ENCODE measurements around the gene GLIS1. TPM values are rescaled to one million over a fixed set of nuclear protein-coding genes. Genes with fewer than 3 reads are reported as not detected.
A peak's percentile ranks its signal among the peaks of the same experiment; 100 is the strongest.

The GLIS1 gene
- total RNA-seq, 1 donor from 2014 or later = 1.2 TPM

DNA sequence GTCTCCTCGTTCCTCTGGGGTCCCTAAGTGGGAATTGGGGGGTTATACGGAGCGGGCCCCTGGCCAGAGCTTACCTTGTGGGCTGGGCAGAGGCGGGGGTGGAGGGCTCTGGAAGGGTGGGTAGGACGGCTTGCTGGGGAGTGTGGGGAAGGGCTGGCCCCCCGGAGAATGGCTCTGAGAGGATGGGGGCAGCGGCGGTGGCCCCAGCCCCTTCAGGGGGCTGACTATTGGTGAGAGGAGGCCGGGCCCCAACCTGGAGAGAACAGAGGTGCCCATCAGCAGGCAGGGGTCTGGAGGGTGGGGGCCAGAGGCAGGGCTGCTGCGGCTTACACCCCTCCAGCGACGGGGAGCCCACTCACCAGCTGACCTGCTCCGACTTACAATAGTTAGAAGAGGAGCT lies 229.2 kb downstream of the GLIS1 start:
- TF ChIP-seq POLR2A (IDR thresholded peaks at IDR 0.05) (no peak), POLR2AphosphoS5 (IDR thresholded peaks at IDR 0.05; ENCODE audit: insufficient read depth in 1 of 2, low read depth in 1 of 2) (peak in 1 of 2 donors; percentile 18)
- TF ChIP-seq, protein P1, sequence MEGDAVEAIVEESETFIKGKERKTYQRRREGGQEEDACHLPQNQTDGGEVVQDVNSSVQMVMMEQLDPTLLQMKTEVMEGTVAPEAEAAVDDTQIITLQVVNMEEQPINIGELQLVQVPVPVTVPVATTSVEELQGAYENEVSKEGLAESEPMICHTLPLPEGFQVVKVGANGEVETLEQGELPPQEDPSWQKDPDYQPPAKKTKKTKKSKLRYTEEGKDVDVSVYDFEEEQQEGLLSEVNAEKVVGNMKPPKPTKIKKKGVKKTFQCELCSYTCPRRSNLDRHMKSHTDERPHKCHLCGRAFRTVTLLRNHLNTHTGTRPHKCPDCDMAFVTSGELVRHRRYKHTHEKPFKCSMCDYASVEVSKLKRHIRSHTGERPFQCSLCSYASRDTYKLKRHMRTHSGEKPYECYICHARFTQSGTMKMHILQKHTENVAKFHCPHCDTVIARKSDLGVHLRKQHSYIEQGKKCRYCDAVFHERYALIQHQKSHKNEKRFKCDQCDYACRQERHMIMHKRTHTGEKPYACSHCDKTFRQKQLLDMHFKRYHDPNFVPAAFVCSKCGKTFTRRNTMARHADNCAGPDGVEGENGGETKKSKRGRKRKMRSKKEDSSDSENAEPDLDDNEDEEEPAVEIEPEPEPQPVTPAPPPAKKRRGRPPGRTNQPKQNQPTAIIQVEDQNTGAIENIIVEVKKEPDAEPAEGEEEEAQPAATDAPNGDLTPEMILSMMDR (IDR thresholded peaks at IDR 0.05) = no peak
- Histone ChIP-seq H3K27me3 (no peaks in the 10 kb centered on the region), H3K36me3 (no peaks in the 10 kb centered on the region), H3K9me3 (no peaks in the 10 kb centered on the region), H3K27ac (peak overlapping the region; percentile 80), H3K4me3 (no peak overlapping the region), H3K4me1 (peaks cover 38% of the 10 kb centered on the region)
- intact Hi-C loops (cut with DNase I) = no loop called here
- DNase-seq (ENCODE audit: extremely low spot score in 2 of 2) = no peak

DNA sequence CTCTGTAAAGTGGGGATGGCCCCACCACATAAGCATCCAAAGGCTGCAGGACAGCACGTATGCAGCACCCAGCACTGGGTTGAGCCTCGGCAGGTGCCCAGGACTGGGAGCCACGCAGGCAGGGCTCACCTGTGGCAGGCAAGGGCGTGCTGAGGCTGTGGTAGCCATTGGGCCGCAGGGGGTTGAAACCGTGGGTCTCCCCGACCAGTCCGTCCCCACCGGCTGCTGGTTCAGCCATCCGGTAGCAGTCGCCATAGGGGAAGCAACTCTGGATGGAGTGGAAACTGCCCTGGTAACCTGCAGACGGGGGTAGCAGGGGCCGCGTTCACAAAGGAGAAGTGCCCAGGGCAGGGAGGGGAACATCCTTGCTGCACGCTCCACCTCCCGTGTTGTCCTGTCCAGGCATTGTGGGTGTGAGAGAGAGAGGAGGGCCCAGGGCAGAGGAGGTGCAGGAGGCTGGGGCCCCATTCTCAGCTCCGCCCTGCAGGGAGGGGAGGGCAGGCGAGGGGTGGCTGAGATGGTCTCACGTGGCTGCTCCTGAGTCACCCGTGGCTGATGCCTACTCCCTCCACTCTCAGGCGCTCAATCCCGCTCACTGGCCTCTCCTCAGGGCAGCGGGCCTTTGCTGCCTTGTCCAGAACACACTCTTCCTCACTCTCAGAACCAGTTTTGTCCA lies 229.8 kb downstream of the GLIS1 start:
- intact Hi-C loops (cut with DNase I) = no loop called here
- peaks cover 38% of the 10 kb centered on the region for H3K4me1 ChIP-seq
- TF ChIP-seq POLR2AphosphoS5 (IDR thresholded peaks at IDR 0.05; ENCODE audit: insufficient read depth in 1 of 2, low read depth in 1 of 2) = peak; percentile 39 to 72
- no peak for TF ChIP-seq POLR2A (IDR thresholded peaks at IDR 0.05)
- no peaks in the 10 kb centered on the region for H3K27me3 ChIP-seq
- DNase-seq (ENCODE audit: extremely low spot score in 2 of 2) = no peak
- peak overlapping the region; percentile 80 for H3K27ac ChIP-seq
- no peak overlapping the region for H3K4me3 ChIP-seq
- H3K36me3 ChIP-seq = no peaks in the 10 kb centered on the region
- H3K9me3 ChIP-seq = no peaks in the 10 kb centered on the region

DNA sequence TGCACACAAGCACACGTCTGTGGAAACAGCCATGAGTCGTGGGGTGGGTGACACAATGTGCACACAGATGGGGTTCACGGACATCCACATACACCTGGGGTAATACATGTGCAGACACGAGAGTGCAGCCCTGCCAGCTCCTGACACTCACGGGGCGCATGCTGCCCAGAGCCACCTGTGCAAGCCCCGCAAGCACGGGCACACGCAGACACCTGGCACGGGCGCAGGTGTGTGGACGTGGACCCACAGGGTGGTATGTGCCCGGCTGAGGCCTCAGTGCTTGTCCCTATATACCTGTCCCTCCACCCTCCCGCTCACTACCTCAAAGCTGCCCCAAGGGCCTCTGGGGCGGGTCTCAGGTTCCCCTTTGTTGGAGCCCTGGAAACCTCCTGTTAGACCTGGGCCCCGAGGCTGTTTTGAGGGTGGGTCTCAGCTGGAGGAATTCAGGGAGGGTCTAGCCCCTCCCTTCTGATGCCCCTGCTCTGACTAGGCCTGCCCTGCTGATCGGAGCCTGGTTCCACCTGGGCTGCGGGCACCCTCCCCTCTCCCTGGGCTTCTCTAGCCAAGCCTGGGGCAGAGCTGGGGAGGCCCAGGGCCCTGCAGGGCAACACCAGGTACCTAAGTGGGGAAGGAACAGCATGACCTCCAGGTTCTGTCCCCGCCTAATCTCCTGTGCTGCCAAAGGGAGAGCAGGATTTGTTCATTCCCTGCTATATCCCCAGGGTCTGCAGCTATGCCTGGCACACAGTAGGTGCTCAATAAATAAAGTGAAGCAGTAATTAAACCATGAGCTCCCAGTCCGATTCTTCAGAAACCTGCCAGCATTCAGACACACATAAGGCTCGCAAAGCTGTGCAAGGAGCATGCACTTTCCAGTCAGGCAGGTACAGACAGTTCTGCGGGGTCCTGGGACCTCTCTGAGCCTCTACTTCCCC lies 230.6 kb downstream of the GLIS1 start:
- TF ChIP-seq POLR2A (IDR thresholded peaks at IDR 0.05) (no peak), POLR2AphosphoS5 (IDR thresholded peaks at IDR 0.05; ENCODE audit: insufficient read depth in 1 of 2, low read depth in 1 of 2) (no peak)
- TF ChIP-seq, protein P1 (IDR thresholded peaks at IDR 0.05) = no peak
- no peaks in the 10 kb centered on the region for H3K9me3 ChIP-seq
- intact Hi-C loops (cut with DNase I) = no loop called here
- peaks cover 41% of the 10 kb centered on the region for H3K4me1 ChIP-seq
- H3K4me3 ChIP-seq = no peak overlapping the region
- H3K27me3 ChIP-seq = no peaks in the 10 kb centered on the region
- H3K27ac ChIP-seq = peak overlapping the region; percentile 80
- H3K36me3 ChIP-seq = no peaks in the 10 kb centered on the region
- no peak for DNase-seq (ENCODE audit: extremely low spot score in 2 of 2)

DNA sequence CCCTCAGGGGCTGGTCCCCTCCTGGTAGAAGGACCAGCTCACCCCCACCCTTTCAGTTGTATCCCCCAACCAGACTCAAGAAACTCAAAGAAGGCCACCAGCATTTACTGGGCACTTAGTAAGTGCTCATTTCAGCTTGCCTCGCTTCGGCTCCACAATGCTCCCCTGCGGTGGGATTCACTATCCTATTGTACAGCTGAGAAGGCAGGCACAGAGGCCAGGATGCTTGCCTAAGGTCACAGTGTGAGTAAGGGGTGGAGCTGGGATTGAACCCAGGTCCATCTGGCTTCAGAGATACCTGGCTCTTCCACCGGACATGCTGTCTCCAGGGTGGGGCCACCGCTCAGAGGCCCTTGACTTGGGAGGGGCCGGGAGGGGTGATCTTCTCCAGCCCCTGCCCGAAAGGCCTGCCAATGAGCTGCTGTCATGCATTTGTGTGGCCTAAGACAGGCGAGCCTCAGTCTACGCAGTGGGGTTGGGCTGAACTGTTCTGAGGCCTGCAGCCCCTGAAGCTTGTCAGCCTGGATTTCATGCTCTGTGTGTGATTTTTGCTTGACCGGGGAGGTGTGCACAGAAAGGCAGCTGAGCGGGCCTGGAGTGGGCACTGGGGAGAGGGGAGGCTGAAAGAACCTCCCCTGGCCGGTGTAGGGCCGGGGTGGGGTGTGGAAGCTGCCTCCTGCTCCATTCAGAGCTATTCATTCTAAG lies 231.7 kb downstream of the GLIS1 start:
- H3K9me3 ChIP-seq = no peaks in the 10 kb centered on the region
- intact Hi-C loops (cut with DNase I) = no loop called here
- peaks cover 41% of the 10 kb centered on the region for H3K4me1 ChIP-seq
- no peak for TF ChIP-seq POLR2AphosphoS5 (IDR thresholded peaks at IDR 0.05; ENCODE audit: insufficient read depth in 1 of 2, low read depth in 1 of 2)
- TF ChIP-seq, protein P1 (IDR thresholded peaks at IDR 0.05) = no peak
- no peak for TF ChIP-seq POLR2A (IDR thresholded peaks at IDR 0.05)
- no peak for DNase-seq (ENCODE audit: extremely low spot score in 2 of 2)
- no peak overlapping the region for H3K27ac ChIP-seq
- no peak overlapping the region for H3K4me3 ChIP-seq
- H3K36me3 ChIP-seq = no peaks in the 10 kb centered on the region
- no peaks in the 10 kb centered on the region for H3K27me3 ChIP-seq

DNA sequence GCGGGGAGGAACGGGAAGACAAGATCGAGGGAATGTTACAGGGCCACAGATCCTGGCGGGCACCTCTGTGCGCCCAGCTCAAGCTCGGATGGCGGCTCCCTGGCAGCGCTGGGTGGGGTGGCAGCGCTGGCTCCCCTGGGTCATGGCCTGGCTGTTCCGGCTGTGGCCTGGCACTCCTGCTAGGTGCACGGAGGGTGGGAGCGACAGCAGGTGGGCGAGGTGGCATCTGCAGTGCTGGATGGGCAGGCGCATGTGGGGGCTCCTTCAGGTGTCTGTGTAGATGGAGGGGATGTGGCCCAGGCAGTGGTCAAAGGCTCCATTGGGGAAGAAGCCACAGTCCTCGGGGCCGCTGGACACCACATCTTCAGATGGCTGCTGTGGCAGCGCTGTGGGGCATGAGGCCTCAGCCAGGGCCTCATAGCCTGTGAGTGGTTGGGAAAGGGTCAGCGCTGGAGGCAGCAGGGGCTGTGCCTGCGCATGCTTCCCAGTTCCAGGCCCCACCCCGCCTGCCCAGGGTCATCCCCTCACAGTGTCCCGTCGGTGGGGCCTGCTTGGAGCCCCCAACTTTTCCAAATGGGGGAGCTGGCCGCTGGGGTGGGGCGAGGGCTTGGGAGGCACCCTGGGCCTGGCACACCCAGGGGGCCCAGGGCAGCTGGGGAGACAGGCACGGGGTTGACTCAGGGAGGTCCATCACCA lies 232.5 kb downstream of the GLIS1 start:
- no peaks in the 10 kb centered on the region for H3K9me3 ChIP-seq
- peaks cover 35% of the 10 kb centered on the region for H3K4me1 ChIP-seq
- no peaks in the 10 kb centered on the region for H3K36me3 ChIP-seq
- TF ChIP-seq, protein P1 (IDR thresholded peaks at IDR 0.05) = no peak
- TF ChIP-seq POLR2AphosphoS5 (IDR thresholded peaks at IDR 0.05; ENCODE audit: insufficient read depth in 1 of 2, low read depth in 1 of 2) (no peak), POLR2A (IDR thresholded peaks at IDR 0.05) (no peak)
- no peak overlapping the region for H3K27ac ChIP-seq
- intact Hi-C loops (cut with DNase I) = no loop called here
- no peak overlapping the region for H3K4me3 ChIP-seq
- no peaks in the 10 kb centered on the region for H3K27me3 ChIP-seq
- no peak for DNase-seq (ENCODE audit: extremely low spot score in 2 of 2)

All from vagina (tissue), 2 donors.